ENCODE measurements around the gene GSTT4. TPM values are rescaled to one million over a fixed set of nuclear protein-coding genes. Genes with fewer than 3 reads are reported as not detected.
"Not testable (repeated sequence)": the region's sequence is repeated elsewhere in the genome, so short reads cannot be mapped to it uniquely, and the experiment has no call there.

Gene GSTT4
- total RNA-seq, 3 donors from 2014 or later (not counting 1 experiment from before 2014, with no cell fraction given) = not detected

DNA sequence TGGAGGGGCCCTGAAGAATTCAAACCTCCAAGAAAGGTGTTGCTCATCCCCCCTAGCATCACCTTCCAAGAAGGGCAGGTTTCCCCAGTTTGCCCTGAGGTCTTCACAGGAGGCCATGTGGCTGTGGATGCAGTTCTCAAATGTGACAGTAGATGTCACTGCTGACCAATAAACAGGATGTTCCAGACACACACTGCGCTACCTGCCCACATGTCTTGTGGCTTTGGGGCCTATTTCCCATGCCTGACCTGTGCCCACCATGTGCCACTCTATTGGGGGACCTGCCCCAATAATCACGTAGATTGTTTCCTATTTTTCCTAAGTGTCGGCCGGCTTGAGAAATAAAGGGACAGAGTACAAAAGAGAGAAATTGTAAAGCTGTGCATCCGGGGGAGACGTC is 20.8 kb downstream of the GSTT4 start:
- no peaks in the 10 kb centered on the region for H3K36me3 Mint-ChIP-seq
- H3K4me1 Mint-ChIP-seq = peaks cover 0 to 4% of the 10 kb centered on the region in 2 donors
- H3K27me3 Mint-ChIP-seq (ENCODE audit: low read depth in 2 of 2) = no peaks in the 10 kb centered on the region
- intact Hi-C loops (cut with micrococcal nuclease) = no loop called here
- Histone ChIP-seq H3K36me3 (ENCODE audit: control insufficient read depth, insufficient read depth, low read length) (no peaks in the 10 kb centered on the region), H3K4me3 (ENCODE audit: low read length) (no peak overlapping the region), H3K27me3 (ENCODE audit: control insufficient read depth, insufficient read depth, low read length) (no peaks in the 10 kb centered on the region), H3K4me1 (ENCODE audit: control insufficient read depth, insufficient read depth, low read length) (no peaks in the 10 kb centered on the region), H3K27ac (ENCODE audit: low read length) (no peak overlapping the region), H3K9me3 (ENCODE audit: control insufficient read depth, insufficient read depth, low read length) (no peaks in the 10 kb centered on the region)
- WGBS (ENCODE audit: insufficient coverage) = 34% methylated on average over 6 of the region's 6 CpGs
- DNase-seq = no peak
- H3K4me3 Mint-ChIP-seq = no peak overlapping the region
- no peaks in the 10 kb centered on the region for H3K9me3 Mint-ChIP-seq
- no peak overlapping the region for H3K27ac Mint-ChIP-seq
- TF ChIP-seq, protein P1, sequence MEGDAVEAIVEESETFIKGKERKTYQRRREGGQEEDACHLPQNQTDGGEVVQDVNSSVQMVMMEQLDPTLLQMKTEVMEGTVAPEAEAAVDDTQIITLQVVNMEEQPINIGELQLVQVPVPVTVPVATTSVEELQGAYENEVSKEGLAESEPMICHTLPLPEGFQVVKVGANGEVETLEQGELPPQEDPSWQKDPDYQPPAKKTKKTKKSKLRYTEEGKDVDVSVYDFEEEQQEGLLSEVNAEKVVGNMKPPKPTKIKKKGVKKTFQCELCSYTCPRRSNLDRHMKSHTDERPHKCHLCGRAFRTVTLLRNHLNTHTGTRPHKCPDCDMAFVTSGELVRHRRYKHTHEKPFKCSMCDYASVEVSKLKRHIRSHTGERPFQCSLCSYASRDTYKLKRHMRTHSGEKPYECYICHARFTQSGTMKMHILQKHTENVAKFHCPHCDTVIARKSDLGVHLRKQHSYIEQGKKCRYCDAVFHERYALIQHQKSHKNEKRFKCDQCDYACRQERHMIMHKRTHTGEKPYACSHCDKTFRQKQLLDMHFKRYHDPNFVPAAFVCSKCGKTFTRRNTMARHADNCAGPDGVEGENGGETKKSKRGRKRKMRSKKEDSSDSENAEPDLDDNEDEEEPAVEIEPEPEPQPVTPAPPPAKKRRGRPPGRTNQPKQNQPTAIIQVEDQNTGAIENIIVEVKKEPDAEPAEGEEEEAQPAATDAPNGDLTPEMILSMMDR (IDR thresholded peaks at IDR 0.05) = no peak
- peak; percentile 78 to 88 (median 84) for ATAC-seq

DNA sequence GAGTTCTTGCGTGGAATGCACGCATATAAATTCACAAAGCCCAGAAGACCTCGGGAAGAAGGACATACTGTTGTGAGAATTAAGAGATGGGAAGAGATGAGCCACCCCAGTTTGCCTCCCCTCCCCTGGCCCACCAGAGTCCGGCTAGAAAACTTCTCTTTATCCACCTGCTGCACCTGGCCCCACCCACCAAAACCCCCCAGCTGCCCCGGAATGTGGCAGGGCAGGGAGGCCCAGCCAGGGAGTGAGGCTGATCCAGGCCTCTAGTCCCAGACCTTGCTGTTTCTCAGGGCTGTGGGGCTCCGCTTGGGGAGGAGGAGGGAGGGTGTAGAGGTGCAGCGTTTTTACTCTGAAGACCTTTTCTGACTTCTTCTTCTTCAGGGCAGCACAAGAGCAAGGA is 24.7 kb downstream of the GSTT4 start:
- H3K9me3 ChIP-seq (ENCODE audit: control insufficient read depth, insufficient read depth, low read length); H3K27me3 Mint-ChIP-seq (ENCODE audit: low read depth in 2 of 2); H3K4me3 Mint-ChIP-seq; ATAC-seq; H3K4me1 ChIP-seq (ENCODE audit: control insufficient read depth, insufficient read depth, low read length); H3K27me3 ChIP-seq (ENCODE audit: control insufficient read depth, insufficient read depth, low read length); H3K36me3 ChIP-seq (ENCODE audit: control insufficient read depth, insufficient read depth, low read length); H3K36me3 Mint-ChIP-seq; H3K4me3 ChIP-seq (ENCODE audit: low read length); intact Hi-C loops (cut with micrococcal nuclease); H3K4me1 Mint-ChIP-seq; H3K9me3 Mint-ChIP-seq; DNase-seq; H3K27ac ChIP-seq (ENCODE audit: low read length); H3K27ac Mint-ChIP-seq: not testable (repeated sequence)
- WGBS (ENCODE audit: insufficient coverage) = 55% methylated on average over 3 of the region's 7 CpGs

DNA sequence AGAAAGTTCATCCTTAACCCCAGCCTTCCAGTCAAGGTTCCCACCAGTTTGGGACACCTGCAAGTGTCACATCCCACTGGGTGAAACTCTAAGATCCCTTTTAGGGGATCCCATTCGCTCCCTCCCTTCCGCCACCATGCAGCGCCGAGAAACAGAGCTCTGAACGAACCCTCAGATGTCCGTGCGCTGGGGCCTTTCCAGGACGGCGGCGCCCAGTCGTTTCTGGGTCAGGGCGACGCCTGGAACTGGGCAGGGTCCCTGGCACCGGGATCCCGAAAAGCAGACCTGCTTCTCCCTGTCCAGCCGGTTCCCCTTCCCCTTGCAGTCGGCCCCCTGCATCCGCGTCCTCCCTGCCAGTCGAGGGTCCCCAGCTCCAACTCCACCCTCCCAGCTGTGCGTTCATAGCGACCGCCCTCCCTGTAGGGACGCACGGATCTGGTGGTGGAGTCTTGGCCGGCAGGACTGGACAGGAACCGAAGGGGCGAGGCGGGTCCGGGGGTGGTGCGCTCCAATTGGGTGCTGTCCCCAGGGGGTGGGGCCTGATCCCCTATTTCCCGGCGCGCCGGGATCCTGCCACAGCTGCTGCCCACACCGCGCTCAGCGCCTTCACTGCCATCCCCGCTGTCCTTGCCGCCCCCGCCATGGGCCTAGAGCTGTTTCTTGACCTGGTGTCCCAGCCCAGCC is 25.6 kb downstream of the GSTT4 start, which contains the start of gene GSTT2:
GSTT2 (plus strand) TSS at position 578 of the 684 bp plus-strand sequence.
- H3K27ac Mint-ChIP-seq; H3K4me3 Mint-ChIP-seq; H3K9me3 ChIP-seq (ENCODE audit: control insufficient read depth, insufficient read depth, low read length); H3K9me3 Mint-ChIP-seq; intact Hi-C loops (cut with micrococcal nuclease); H3K4me3 ChIP-seq (ENCODE audit: low read length); H3K36me3 Mint-ChIP-seq; H3K36me3 ChIP-seq (ENCODE audit: control insufficient read depth, insufficient read depth, low read length); H3K4me1 Mint-ChIP-seq; DNase-seq; H3K4me1 ChIP-seq (ENCODE audit: control insufficient read depth, insufficient read depth, low read length); H3K27me3 Mint-ChIP-seq (ENCODE audit: low read depth in 2 of 2); ATAC-seq; H3K27ac ChIP-seq (ENCODE audit: low read length); H3K27me3 ChIP-seq (ENCODE audit: control insufficient read depth, insufficient read depth, low read length): not testable (repeated sequence)
- WGBS (ENCODE audit: insufficient coverage) = no CpG with 5 or more reads among the region's 41 CpGs

GRCh38 chr22:23977304-23977703 is 27.9 kb downstream of the GSTT4 start:
- DNase-seq; H3K36me3 Mint-ChIP-seq; H3K9me3 ChIP-seq (ENCODE audit: control insufficient read depth, insufficient read depth, low read length); H3K4me3 ChIP-seq (ENCODE audit: low read length); H3K4me1 ChIP-seq (ENCODE audit: control insufficient read depth, insufficient read depth, low read length); intact Hi-C loops (cut with micrococcal nuclease); H3K36me3 ChIP-seq (ENCODE audit: control insufficient read depth, insufficient read depth, low read length); H3K27ac ChIP-seq (ENCODE audit: low read length); H3K4me3 Mint-ChIP-seq; H3K9me3 Mint-ChIP-seq; ATAC-seq; H3K27me3 Mint-ChIP-seq (ENCODE audit: low read depth in 2 of 2); H3K4me1 Mint-ChIP-seq; H3K27me3 ChIP-seq (ENCODE audit: control insufficient read depth, insufficient read depth, low read length); H3K27ac Mint-ChIP-seq: not testable (repeated sequence)
- 90% methylated on average over 2 of the region's 12 CpGs for WGBS (ENCODE audit: insufficient coverage)

- H3K4me1 Mint-ChIP-seq; H3K27me3 Mint-ChIP-seq (ENCODE audit: low read depth in 2 of 2); H3K27ac ChIP-seq (ENCODE audit: low read length); H3K9me3 Mint-ChIP-seq; H3K4me3 ChIP-seq (ENCODE audit: low read length); H3K9me3 ChIP-seq (ENCODE audit: control insufficient read depth, insufficient read depth, low read length); H3K4me3 Mint-ChIP-seq; intact Hi-C loops (cut with micrococcal nuclease); H3K4me1 ChIP-seq (ENCODE audit: control insufficient read depth, insufficient read depth, low read length); H3K27me3 ChIP-seq (ENCODE audit: control insufficient read depth, insufficient read depth, low read length); DNase-seq; H3K36me3 Mint-ChIP-seq; H3K27ac Mint-ChIP-seq: not testable (repeated sequence)
- peak; percentile 25 to 44 (median 32) for ATAC-seq
- H3K36me3 ChIP-seq (ENCODE audit: control insufficient read depth, insufficient read depth, low read length) = peaks cover 17% of the 10 kb centered on the region
- no CpG with 5 or more reads among the region's 27 CpGs for WGBS (ENCODE audit: insufficient coverage)
Observed at GRCh38 chr22:23974836-23975352, 30.4 kb downstream of the GSTT4 start.

GRCh38 chr22:23974345-23974744 is 30.9 kb downstream of the GSTT4 start, which contains the start of gene DDT:
DDT (minus strand) TSS chr22:23974441; CDS start chr22:23974414, 27 bp downstream.
- H3K36me3 Mint-ChIP-seq; intact Hi-C loops (cut with micrococcal nuclease); H3K9me3 Mint-ChIP-seq; H3K4me1 ChIP-seq (ENCODE audit: control insufficient read depth, insufficient read depth, low read length); H3K27ac Mint-ChIP-seq; H3K27me3 ChIP-seq (ENCODE audit: control insufficient read depth, insufficient read depth, low read length); H3K9me3 ChIP-seq (ENCODE audit: control insufficient read depth, insufficient read depth, low read length); H3K27me3 Mint-ChIP-seq (ENCODE audit: low read depth in 2 of 2); H3K4me3 ChIP-seq (ENCODE audit: low read length); H3K27ac ChIP-seq (ENCODE audit: low read length); DNase-seq; H3K4me3 Mint-ChIP-seq: not testable (repeated sequence)
- peaks cover 0 to 11% of the 10 kb centered on the region in 2 donors for H3K4me1 Mint-ChIP-seq
- WGBS (ENCODE audit: insufficient coverage) = no CpG with 5 or more reads among the region's 29 CpGs
- peaks cover 17% of the 10 kb centered on the region for H3K36me3 ChIP-seq (ENCODE audit: control insufficient read depth, insufficient read depth, low read length)
- ATAC-seq = peak; percentile 94 to 99 (median 97)

- H3K4me1 ChIP-seq (ENCODE audit: control insufficient read depth, insufficient read depth, low read length); DNase-seq; H3K27ac ChIP-seq (ENCODE audit: low read length); intact Hi-C loops (cut with micrococcal nuclease); H3K27me3 Mint-ChIP-seq (ENCODE audit: low read depth in 2 of 2); ATAC-seq; H3K4me3 Mint-ChIP-seq; H3K27me3 ChIP-seq (ENCODE audit: control insufficient read depth, insufficient read depth, low read length); H3K9me3 Mint-ChIP-seq; H3K9me3 ChIP-seq (ENCODE audit: control insufficient read depth, insufficient read depth, low read length); H3K36me3 Mint-ChIP-seq; H3K27ac Mint-ChIP-seq; H3K4me3 ChIP-seq (ENCODE audit: low read length): not testable (repeated sequence)
- H3K36me3 ChIP-seq (ENCODE audit: control insufficient read depth, insufficient read depth, low read length) = peaks cover 20% of the 10 kb centered on the region
- peaks cover 0 to 11% of the 10 kb centered on the region in 2 donors for H3K4me1 Mint-ChIP-seq
- 100% methylated on average over 3 of the region's 3 CpGs for WGBS (ENCODE audit: insufficient coverage)
Observed at GRCh38 chr22:23971927-23972326, 33.3 kb downstream of the GSTT4 start.
